C4-2B (cell line): ENCODE measurements around the gene ITGAE.
A peak's percentile ranks its signal among the peaks of the same experiment; 100 is the strongest.

ENCODE experiments used
- H3K27ac ChIP-seq: fragments of 450-650 bp; 2 replicates; pipeline ENCODE4 v1.5.1; 2017
- CTCF ChIP-seq: fragments of 450-650 bp; conservative IDR thresholded peaks from 2 replicates; pipeline ENCODE4 v1.5.1; 2017; ENCODE audit warnings: mild to moderate bottlenecking
- ZFX ChIP-seq: fragments of 450-650 bp; IDR thresholded peaks from 2 replicates; pipeline ENCODE4 v1.6.1; 2017

The ITGAE gene

DNA sequence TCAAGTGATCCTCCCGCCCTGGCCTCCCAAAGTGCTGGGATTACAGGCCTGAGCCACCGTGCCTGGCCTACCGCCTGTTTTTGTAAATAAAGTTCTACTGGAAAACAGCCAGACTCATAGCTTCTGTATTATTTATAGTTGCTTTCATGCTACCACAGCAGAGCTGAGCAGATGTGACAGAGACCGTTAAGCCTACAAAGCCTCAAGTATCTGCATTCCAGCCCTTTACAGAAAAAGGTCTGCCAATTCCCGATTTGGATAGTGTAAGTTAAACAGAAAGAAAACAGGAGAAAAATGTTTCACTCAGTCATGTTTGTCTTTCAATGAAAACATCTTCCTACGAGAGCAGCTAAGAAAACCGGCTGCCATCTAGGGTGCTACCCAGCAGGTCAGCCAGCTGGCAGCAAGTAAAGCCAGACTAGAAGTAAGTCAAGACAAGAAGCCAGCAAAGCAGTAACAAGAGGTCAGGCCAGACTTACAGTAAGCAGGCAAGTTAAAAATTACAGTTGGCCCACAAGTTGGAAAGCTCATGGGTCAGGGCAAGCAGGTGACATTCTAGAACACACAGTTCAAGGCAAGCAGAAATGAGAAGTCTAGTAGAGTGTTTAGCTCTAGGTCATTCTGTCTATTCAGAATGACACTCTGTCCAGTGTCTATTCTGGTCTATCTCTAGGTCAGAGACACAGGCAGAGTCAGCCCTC is 27.3 kb upstream of the ITGAE start:
- no peak overlapping the region for H3K27ac ChIP-seq
- TF ChIP-seq CTCF (no peak), ZFX (no peak)

- H3K27ac ChIP-seq, result no peak overlapping the region
- TF ChIP-seq CTCF (peak; percentile 81), ZFX (no peak)
Measured at GRCh38 chr17:3827124-3827773, 26.3 kb upstream of the ITGAE start.

GRCh38 chr17:3826191-3826590 is 25.2 kb upstream of the ITGAE start:
- no peak overlapping the region for H3K27ac ChIP-seq
- TF ChIP-seq CTCF, result no peak
- TF ChIP-seq ZFX, result no peak

DNA sequence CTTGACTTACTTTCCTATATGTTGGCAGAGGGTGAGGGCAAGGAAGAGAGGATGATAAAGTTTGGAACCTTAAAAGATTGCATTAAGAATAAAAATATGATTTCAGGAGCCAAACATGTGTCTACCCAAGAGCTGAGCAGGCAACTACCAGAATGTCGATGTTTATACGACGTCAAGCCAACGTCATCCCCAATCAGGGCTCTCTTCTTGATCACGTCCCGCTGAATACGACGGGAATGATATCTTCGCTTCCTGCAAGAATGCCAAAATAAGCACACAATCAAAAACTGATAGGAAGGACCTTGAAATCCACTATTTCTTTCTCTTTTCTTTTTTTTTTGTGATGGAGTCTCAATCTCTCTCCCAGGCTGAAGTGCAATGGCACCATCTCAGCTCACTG is 20.1 kb upstream of the ITGAE start:
- no peak overlapping the region for H3K27ac ChIP-seq
- no peak for TF ChIP-seq CTCF
- TF ChIP-seq ZFX, result no peak

DNA sequence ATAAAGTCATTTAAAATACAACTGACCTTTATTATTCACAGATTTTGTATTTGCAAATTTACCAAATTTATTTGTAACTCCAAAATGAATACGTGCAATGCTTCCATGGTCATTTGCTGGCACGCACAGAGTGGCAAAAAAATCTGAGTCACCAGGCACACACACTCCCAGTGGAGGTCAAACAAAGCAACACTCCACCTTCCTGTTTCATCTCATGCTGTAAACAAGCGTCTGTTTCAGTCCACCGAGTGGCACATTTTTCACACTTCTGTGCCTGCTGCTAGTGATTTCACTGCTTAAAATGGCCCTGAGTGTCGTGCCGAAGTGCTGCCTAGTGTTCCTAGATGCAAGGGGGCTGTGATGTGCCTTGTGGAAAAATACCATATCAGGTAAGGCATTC is 17.8 kb upstream of the ITGAE start:
- TF ChIP-seq CTCF (no peak), ZFX (no peak)
- no peak overlapping the region for H3K27ac ChIP-seq

DNA sequence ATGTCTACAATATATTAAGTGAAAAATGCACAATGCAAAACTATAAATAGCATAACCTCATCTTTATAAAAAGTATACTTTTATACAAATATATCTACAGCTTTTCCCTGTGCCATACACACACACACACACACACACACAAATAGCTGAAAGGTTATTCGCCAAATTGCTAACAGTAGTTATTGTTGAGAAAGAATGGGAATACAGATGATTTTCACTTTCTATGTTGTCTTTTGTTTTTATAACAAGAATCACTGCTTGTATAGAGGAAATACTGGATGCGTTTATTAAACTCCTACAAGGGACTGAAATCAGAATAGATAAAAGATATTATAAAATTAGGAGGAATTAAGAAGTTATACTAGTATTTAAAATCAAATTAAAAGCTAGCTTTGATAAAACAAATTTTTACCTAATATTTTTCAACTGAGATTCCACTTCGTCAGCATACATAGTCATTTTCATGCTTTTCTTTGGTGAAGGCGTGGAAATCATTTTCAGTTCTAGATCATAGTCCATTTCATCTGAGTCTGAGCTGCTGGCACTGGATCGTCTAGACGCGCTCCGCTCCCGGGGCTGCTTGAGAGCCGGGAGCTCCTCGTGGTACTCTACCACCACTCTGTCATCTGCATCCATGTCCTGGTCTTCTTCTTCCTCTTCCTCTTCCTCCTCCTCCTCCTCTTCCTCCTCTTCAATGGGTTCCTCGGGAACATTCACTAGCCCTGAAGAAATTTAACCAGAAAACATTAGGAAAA is 17.0 kb upstream of the ITGAE start:
- no peak for TF ChIP-seq CTCF
- no peak for TF ChIP-seq ZFX
- H3K27ac ChIP-seq, result no peak overlapping the region

DNA sequence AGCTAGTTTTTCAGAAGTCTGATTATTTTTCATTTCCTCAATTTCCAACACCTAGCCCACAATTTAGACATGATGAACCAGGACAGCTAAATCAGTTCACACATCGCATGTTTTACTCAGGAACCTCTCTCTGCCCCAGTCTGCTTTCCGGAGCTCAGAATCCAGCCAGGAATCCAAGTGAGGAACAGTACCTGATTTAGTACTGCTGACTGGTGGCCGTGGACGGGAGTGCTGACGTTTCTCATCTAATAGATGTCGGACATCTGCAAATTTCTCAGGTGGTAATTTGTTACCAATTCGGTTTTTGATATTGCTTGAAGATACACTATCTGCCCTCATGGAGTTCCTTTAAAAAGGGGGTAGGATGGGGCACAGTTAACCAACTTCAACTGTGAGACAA is 14.9 kb upstream of the ITGAE start:
- TF ChIP-seq ZFX (no peak), CTCF (no peak)
- no peak overlapping the region for H3K27ac ChIP-seq
